AG10803 (cell line): ENCODE measurements around the gene PLEKHH1.

Experiments used
- DNase-seq: peaks from one replicate; pipeline ENCODE4 v3.0.0; 2010; ENCODE audit warnings: low read depth
- H3K4me3 ChIP-seq: 2 replicates; pipeline ENCODE4 v1.5.1; 2011; ENCODE audit warnings: mild to moderate bottlenecking, low read length, control low read depth
- TF ChIP-seq, protein P1 (sequence below): conservative IDR thresholded peaks from 2 replicates; pipeline ENCODE4 v1.5.1; 2011; ENCODE audit warnings: mild to moderate bottlenecking, low read length, control low read depth, inconsistent platforms

The PLEKHH1 gene

DNA sequence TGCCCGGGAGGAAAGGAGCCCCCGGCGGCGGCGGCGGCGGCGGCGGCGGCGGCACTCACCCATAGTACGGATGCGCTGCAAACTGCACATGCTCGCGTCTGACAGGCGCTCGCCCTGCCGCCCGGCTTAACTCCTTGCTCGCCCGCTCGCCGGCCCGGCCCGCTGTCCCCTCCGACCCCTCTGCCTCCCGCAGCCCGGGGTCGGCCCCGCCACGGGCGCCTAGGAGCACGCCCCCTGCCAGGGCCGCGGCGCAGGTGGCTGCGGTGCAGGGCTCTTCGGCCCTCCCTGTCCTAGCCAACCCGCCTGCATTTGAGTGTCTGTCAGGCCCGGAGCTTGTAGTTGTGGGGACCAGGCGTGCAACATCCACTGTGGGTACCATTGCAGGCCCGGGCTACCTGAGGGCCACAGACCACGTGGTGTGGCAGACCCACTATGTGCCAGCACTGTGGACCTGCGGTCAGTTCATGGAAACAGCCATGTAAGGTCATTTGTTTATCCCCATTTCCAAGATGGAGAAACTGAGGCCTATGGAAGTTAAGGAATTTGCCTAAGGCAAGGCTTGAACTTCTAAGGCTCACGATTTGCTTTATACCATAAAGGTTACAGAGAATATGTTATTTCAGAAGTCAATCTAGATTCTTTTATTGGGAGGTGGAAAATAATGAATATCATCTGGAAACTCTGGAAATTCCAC, 17.6 kb upstream of the PLEKHH1 start:
- DNase-seq = no peak
- peak overlapping the region; percentile 67 for H3K4me3 ChIP-seq
- TF ChIP-seq, protein P1, sequence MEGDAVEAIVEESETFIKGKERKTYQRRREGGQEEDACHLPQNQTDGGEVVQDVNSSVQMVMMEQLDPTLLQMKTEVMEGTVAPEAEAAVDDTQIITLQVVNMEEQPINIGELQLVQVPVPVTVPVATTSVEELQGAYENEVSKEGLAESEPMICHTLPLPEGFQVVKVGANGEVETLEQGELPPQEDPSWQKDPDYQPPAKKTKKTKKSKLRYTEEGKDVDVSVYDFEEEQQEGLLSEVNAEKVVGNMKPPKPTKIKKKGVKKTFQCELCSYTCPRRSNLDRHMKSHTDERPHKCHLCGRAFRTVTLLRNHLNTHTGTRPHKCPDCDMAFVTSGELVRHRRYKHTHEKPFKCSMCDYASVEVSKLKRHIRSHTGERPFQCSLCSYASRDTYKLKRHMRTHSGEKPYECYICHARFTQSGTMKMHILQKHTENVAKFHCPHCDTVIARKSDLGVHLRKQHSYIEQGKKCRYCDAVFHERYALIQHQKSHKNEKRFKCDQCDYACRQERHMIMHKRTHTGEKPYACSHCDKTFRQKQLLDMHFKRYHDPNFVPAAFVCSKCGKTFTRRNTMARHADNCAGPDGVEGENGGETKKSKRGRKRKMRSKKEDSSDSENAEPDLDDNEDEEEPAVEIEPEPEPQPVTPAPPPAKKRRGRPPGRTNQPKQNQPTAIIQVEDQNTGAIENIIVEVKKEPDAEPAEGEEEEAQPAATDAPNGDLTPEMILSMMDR = no peak

DNA sequence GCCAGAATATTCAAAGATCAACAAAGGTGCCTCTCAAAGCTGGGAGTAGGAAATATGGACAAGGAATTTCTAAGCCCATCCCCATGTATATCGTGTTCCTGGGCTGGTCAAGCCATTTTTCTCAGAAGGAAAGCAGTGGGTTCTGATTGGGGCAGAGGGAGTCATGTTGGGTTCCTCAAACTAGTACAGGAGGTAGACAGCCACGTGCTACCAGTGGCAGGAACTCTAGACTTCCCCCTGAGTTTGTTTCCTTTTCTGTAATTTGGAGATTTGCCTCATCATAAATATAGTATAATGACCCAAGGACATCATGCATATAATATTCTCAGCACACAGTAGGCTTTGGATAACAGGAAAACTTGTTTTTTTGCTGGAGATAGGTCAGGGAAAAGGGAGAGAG, 16.4 kb upstream of the PLEKHH1 start:
- no peak overlapping the region for H3K4me3 ChIP-seq
- TF ChIP-seq, protein P1 = no peak
- DNase-seq = no peak

DNA sequence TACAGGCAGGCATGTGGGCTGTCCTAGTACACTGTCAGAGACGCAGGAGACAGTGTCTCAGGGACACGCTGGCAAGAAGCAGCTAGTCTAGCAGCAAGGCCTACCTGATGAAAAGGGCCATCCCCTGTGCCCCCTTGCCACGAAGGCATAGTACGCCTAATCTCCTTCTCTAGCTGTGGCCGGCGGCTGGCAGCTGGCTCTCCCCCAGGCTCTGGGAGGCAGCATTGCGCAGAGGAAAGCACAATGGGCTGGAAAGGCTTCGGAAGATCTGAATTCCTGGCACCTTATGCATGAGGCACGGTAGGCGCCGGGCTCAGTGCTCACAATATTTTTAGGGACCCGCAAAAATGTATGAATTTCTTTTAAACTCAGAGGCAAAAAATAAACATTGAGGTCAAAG, 16.0 kb upstream of the PLEKHH1 start:
- TF ChIP-seq, protein P1 = peak; percentile 24
- DNase-seq = peak; percentile 17
- no peak overlapping the region for H3K4me3 ChIP-seq

DNA sequence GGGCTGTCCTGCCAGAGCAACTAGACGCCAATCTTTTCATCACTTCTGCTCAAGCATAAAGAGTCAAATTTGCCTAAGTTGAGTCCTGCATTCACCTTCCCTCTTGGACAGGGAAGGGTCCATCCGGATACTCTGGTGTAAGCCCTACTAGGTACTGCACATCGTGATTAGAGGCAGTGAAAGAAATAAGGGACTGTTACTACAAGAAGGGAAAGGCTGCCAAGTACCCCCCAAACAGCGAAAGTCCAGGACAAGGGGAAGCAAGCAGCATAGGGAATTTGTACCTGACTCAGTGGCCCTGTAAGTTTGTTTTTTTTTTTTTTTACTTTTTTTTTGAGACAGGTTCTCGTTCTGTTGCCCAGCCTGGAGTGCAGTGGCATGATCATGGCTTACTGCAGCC, 13.7 kb upstream of the PLEKHH1 start:
- H3K4me3 ChIP-seq = no peak overlapping the region
- TF ChIP-seq, protein P1 = no peak
- DNase-seq = no peak

DNA sequence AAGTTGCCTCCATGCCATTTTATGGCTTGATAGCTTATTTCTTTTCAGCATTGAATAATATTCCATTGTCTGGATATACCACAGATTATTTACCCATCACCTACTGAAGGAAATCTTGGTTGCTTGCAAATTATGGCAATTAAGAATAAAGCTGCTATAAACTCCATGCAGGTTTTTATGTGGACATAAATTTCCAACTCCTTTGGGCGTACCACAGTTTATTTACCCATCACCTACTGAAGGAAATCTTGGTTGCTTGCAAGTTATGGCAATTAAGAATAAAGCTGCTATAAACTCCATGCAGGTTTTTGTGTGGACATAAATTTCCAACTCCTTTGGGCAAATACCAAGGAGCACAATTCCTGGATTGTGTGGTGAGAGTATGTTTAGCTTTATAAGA, 12.6 kb upstream of the PLEKHH1 start:
- no peak for DNase-seq
- no peak overlapping the region for H3K4me3 ChIP-seq
- TF ChIP-seq, protein P1 = no peak

DNA sequence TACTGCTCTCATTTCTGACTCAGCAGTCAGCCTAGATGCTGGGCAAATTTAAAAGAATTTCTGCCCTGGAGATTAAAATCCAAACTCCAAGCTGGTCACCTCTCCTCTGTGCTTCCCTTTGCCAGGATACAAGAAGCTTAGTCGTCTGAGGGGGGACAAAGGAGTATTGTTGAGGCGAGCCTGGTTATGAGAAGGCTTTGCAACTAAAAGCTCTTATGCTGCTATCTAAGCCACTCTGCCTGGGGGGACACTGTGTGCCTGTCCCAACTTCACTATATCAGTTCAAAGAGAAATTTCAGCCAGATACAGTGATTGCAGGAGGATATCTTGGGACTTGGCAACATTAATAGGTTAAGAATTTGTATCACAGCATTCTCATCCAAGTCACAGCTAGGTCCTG, 10.8 kb upstream of the PLEKHH1 start:
- DNase-seq = no peak
- H3K4me3 ChIP-seq = no peak overlapping the region
- TF ChIP-seq, protein P1 = no peak
